Neural cell (in vitro differentiated cells): ENCODE results near the gene NDUFV1. TPM values are rescaled to one million over a fixed set of nuclear protein-coding genes. Genes with fewer than 3 reads are reported as not detected.

ENCODE experiments used
- H2AFZ ChIP-seq: fragments of 200-600, 300-800 bp; sonication (generic), shearing (Covaris generic); 2 replicates; pipeline ENCODE4 v1.6.0; 2014; ENCODE audit warnings: low read depth, mild to moderate bottlenecking, antibody characterized with exemption, low read length, moderate library complexity
- H3F3A ChIP-seq: fragments of 200-600 bp; shearing (Covaris generic); 2 replicates; pipeline ENCODE4 v1.6.1; 2016; ENCODE audit warnings: mild to moderate bottlenecking, moderate library complexity, mixed read lengths, antibody characterized with exemption, low read length; ENCODE audit not compliant: insufficient read depth, poor library complexity, severe bottlenecking
- H3K27ac ChIP-seq: fragments of 200-600, 300-800 bp; sonication (generic), shearing (Covaris generic); 2 replicates; pipeline ENCODE4 v1.5.1; 2014; ENCODE audit warnings: mild to moderate bottlenecking, low read length, moderate library complexity
- H3K27me3 ChIP-seq: fragments of 300-800, 200-600 bp; sonication (generic), shearing (Covaris generic); 2 replicates; pipeline ENCODE4 v1.6.0; 2014; ENCODE audit warnings: mild to moderate bottlenecking, low read depth, low read length, moderate library complexity; ENCODE audit not compliant: insufficient read depth
- H3K36me3 ChIP-seq: fragments of 300-800, 200-600 bp; sonication (generic), shearing (Covaris generic); 2 replicates; pipeline ENCODE4 v1.5.1; 2014; ENCODE audit warnings: mild to moderate bottlenecking, antibody characterized with exemption, low read length, moderate library complexity; ENCODE audit not compliant: insufficient read depth
- H3K4me2 ChIP-seq: fragments of 300-800, 200-600 bp; sonication (generic), shearing (Covaris generic); 2 replicates; pipeline ENCODE4 v1.6.0; 2014; ENCODE audit warnings: mild to moderate bottlenecking, low read length
- H3K4me3 ChIP-seq: fragments of 300-800, 200-600 bp; sonication (generic), shearing (Covaris generic); 2 replicates; pipeline ENCODE4 v1.5.1; 2014; ENCODE audit warnings: mild to moderate bottlenecking, low read length, moderate library complexity
- H3K79me2 ChIP-seq: fragments of 200-600 bp; shearing (Covaris generic); replicated peaks from 2 replicates; pipeline ENCODE4 v1.6.0; 2014; ENCODE audit warnings: mild to moderate bottlenecking, low read length, moderate library complexity; ENCODE audit not compliant: insufficient read depth
- H3K9ac ChIP-seq: fragments of 300-800, 200-600 bp; sonication (generic), shearing (Covaris generic); 2 replicates; pipeline ENCODE4 v1.6.1; 2016; ENCODE audit warnings: mild to moderate bottlenecking, low read length, mixed read lengths
- H3K9me2 ChIP-seq: fragments of 200-600 bp; shearing (Covaris generic); 2 replicates; pipeline ENCODE4 v1.6.1; 2016; ENCODE audit warnings: mild to moderate bottlenecking, low read length, mixed read lengths; ENCODE audit not compliant: insufficient read depth
- H3K9me3 ChIP-seq: fragments of 200-600, 300-800 bp; sonication (generic), shearing (Covaris generic); 2 replicates; pipeline ENCODE4 v1.6.1; 2016; ENCODE audit warnings: mild to moderate bottlenecking, mixed run types, low read length, moderate library complexity, mixed read lengths
- H4K20me1 ChIP-seq: fragments of 200-600 bp; shearing (Covaris generic); 2 replicates; pipeline ENCODE4 v1.6.1; 2016; ENCODE audit warnings: mild to moderate bottlenecking, mixed run types; ENCODE audit not compliant: insufficient read depth
- EP300 ChIP-seq: fragments of 450-650 bp; conservative IDR thresholded peaks from 2 replicates; pipeline ENCODE4 v1.6.1; 2014; ENCODE audit warnings: antibody characterized with exemption, mild to moderate bottlenecking, moderate library complexity; ENCODE audit not compliant: poor library complexity, severe bottlenecking
- EZH2 ChIP-seq: fragments of 200-600, 300-800 bp; shearing (Covaris generic), sonication (generic); IDR thresholded peaks from 2 replicates; pipeline ENCODE4 v1.6.1; 2014; ENCODE audit warnings: antibody characterized with exemption, low read length, borderline replicate concordance, mild to moderate bottlenecking; ENCODE audit not compliant: insufficient read depth, poor library complexity, severe bottlenecking
- MXI1 ChIP-seq: fragments of 450-650 bp; conservative IDR thresholded peaks from 2 replicates; pipeline ENCODE4 v1.6.1; 2014; ENCODE audit warnings: antibody characterized with exemption, mild to moderate bottlenecking; ENCODE audit not compliant: poor library complexity, severe bottlenecking
- POLR2AphosphoS5 ChIP-seq: IDR thresholded peaks from 2 replicates; pipeline ENCODE4 v1.6.1; 2012
- RAD21 ChIP-seq: fragments of 450-650 bp; conservative IDR thresholded peaks from 2 replicates; pipeline ENCODE4 v1.6.1; 2014; ENCODE audit warnings: antibody characterized with exemption, mild to moderate bottlenecking, moderate library complexity
- SMC3 ChIP-seq: fragments of 450-650 bp; conservative IDR thresholded peaks from 2 replicates; pipeline ENCODE4 v1.6.1; 2014; ENCODE audit warnings: antibody characterized with exemption, mild to moderate bottlenecking, moderate library complexity; ENCODE audit not compliant: poor library complexity
- TAF1 ChIP-seq: IDR thresholded peaks from 2 replicates; pipeline ENCODE4 v1.6.1; 2012; ENCODE audit warnings: low read depth
- polyA plus RNA-seq: library from polyadenylated mRNA; depleted of rRNA; stranded (reverse); fragments of >200 nt; gene quantifications from 2 replicates; pipeline ENCODE4 v1.2.3, GENCODE V29; 2014
- TF ChIP-seq, protein P1 (sequence below): fragments of 450-650 bp; IDR thresholded peaks from 2 replicates; pipeline ENCODE4 v1.5.1; 2014; ENCODE audit warnings: antibody characterized with exemption, mild to moderate bottlenecking, moderate library complexity; ENCODE audit not compliant: poor library complexity, severe bottlenecking
- TF ChIP-seq, protein P2 (sequence below): IDR thresholded peaks from 2 replicates; pipeline ENCODE4 v1.6.1; 2012; ENCODE audit warnings: borderline replicate concordance

The NDUFV1 gene
- polyA plus RNA-seq, 1 donor from 2014 or later: 393 TPM

- H4K20me1 ChIP-seq: no peaks in the 10 kb centered on the region
- no peaks in the 10 kb centered on the region for H3K27me3 ChIP-seq
- TF ChIP-seq, protein P1, sequence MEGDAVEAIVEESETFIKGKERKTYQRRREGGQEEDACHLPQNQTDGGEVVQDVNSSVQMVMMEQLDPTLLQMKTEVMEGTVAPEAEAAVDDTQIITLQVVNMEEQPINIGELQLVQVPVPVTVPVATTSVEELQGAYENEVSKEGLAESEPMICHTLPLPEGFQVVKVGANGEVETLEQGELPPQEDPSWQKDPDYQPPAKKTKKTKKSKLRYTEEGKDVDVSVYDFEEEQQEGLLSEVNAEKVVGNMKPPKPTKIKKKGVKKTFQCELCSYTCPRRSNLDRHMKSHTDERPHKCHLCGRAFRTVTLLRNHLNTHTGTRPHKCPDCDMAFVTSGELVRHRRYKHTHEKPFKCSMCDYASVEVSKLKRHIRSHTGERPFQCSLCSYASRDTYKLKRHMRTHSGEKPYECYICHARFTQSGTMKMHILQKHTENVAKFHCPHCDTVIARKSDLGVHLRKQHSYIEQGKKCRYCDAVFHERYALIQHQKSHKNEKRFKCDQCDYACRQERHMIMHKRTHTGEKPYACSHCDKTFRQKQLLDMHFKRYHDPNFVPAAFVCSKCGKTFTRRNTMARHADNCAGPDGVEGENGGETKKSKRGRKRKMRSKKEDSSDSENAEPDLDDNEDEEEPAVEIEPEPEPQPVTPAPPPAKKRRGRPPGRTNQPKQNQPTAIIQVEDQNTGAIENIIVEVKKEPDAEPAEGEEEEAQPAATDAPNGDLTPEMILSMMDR: no peak
- TF ChIP-seq RAD21 (no peak), MXI1 (no peak), POLR2AphosphoS5 (no peak), TAF1 (no peak), SMC3 (no peak), EP300 (no peak), EZH2 (no peak)
- TF ChIP-seq, protein P2, sequence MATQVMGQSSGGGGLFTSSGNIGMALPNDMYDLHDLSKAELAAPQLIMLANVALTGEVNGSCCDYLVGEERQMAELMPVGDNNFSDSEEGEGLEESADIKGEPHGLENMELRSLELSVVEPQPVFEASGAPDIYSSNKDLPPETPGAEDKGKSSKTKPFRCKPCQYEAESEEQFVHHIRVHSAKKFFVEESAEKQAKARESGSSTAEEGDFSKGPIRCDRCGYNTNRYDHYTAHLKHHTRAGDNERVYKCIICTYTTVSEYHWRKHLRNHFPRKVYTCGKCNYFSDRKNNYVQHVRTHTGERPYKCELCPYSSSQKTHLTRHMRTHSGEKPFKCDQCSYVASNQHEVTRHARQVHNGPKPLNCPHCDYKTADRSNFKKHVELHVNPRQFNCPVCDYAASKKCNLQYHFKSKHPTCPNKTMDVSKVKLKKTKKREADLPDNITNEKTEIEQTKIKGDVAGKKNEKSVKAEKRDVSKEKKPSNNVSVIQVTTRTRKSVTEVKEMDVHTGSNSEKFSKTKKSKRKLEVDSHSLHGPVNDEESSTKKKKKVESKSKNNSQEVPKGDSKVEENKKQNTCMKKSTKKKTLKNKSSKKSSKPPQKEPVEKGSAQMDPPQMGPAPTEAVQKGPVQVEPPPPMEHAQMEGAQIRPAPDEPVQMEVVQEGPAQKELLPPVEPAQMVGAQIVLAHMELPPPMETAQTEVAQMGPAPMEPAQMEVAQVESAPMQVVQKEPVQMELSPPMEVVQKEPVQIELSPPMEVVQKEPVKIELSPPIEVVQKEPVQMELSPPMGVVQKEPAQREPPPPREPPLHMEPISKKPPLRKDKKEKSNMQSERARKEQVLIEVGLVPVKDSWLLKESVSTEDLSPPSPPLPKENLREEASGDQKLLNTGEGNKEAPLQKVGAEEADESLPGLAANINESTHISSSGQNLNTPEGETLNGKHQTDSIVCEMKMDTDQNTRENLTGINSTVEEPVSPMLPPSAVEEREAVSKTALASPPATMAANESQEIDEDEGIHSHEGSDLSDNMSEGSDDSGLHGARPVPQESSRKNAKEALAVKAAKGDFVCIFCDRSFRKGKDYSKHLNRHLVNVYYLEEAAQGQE: no peak
- H2AFZ ChIP-seq: peak overlapping the region; percentile 51
- H3K79me2 ChIP-seq: no peaks in the 10 kb centered on the region
- H3K36me3 ChIP-seq: no peaks in the 10 kb centered on the region
- no peaks in the 10 kb centered on the region for H3F3A ChIP-seq
- no peak overlapping the region for H3K4me2 ChIP-seq
- no peak overlapping the region for H3K27ac ChIP-seq
- H3K9me2 ChIP-seq: no peaks in the 10 kb centered on the region
- peak overlapping the region; percentile 63 for H3K4me3 ChIP-seq
- H3K9me3 ChIP-seq: no peaks in the 10 kb centered on the region
- peak overlapping the region; percentile 53 for H3K9ac ChIP-seq
These were observed 22.4 kb upstream of the NDUFV1 start for GRCh38 chr11:67584205-67584880.

DNA sequence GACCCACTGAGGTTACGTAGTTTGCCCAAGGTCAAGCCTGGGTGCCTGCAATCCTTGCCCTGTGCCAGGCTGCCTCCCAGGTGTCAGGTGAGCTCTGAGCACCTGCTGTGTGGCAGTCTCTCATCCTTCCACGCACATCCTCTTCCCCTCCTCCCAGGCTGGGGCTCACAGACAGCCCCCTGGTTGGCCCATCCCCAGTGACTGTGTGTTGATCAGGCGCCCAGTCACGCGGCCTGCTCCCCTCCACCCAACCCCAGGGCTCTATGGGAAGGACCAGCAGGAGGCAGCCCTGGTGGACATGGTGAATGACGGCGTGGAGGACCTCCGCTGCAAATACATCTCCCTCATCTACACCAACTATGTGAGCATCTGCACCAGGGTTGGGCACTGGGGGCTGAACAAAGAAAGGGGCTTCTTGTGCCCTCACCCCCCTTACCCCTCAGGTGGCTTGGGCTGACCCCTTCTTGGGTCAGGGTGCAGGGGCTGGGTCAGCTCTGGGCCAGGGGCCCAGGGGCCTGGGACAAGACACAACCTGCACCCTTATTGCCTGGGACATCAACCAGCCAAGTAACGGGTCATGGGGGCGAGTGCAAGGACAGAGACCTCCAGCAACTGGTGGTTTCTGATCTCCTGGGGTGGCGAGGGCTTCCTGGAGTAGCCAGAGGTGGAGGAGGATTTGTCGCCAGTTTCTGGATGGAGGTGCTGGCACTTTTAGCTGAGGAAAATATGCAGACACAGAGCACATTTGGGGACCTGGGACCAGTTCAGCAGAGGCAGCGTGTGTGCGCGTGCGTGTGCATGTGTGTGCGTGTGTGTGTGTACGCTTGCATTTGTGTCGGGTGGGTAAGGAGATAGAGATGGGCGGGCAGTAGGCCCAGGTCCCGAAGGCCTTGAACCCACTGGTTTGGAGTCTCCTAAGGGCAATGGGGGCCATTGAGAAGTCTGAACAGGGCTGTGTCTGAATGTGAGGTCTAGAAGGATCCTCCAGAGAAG lies 21.6 kb upstream of the NDUFV1 start:
- Histone ChIP-seq H3K9me3 (no peaks in the 10 kb centered on the region), H3K4me3 (no peak overlapping the region), H3K27me3 (no peaks in the 10 kb centered on the region), H4K20me1 (no peaks in the 10 kb centered on the region), H3K27ac (no peak overlapping the region), H3K4me2 (no peak overlapping the region), H3K79me2 (no peaks in the 10 kb centered on the region), H3K9me2 (no peaks in the 10 kb centered on the region), H3K36me3 (no peaks in the 10 kb centered on the region), H3K9ac (no peak overlapping the region), H2AFZ (no peak overlapping the region), H3F3A (no peaks in the 10 kb centered on the region)
- no peak for TF ChIP-seq MXI1
- TF ChIP-seq TAF1: no peak
